WERI-Rb-1 (cell line): ENCODE data around the gene RYR3.

Experiments
- DNase-seq: peaks from one replicate; pipeline ENCODE4 v3.0.0-alpha.2; 2020
- H3K27ac ChIP-seq: fragments of 250-450 bp; sonication (Bioruptor Pico); 2 replicates; pipeline ENCODE4 v1.5.1; 2020; ENCODE audit warnings: mild to moderate bottlenecking, moderate library complexity
- H3K27me3 ChIP-seq: fragments of 250-450 bp; sonication (Bioruptor Pico); 2 replicates; pipeline ENCODE4 v1.5.1; 2021; ENCODE audit warnings: mild to moderate bottlenecking, low read depth, moderate library complexity; ENCODE audit not compliant: insufficient read depth, severe bottlenecking
- H3K36me3 ChIP-seq: fragments of 250-450 bp; sonication (Bioruptor Pico); 2 replicates; pipeline ENCODE4 v1.5.1; 2020; ENCODE audit warnings: mild to moderate bottlenecking, moderate library complexity
- H3K4me3 ChIP-seq: 2 replicates; pipeline ENCODE4 v1.5.1; 2011; ENCODE audit warnings: low read depth, mild to moderate bottlenecking, control low read depth, low read length
- H3K9me3 ChIP-seq: fragments of 250-450 bp; sonication (Bioruptor Pico); 2 replicates; pipeline ENCODE4 v1.5.1; 2021; ENCODE audit warnings: mild to moderate bottlenecking, moderate library complexity; ENCODE audit not compliant: severe bottlenecking
- CTCF ChIP-seq: IDR thresholded peaks from 2 replicates; pipeline ENCODE4 v1.5.1; 2011; ENCODE audit warnings: low read depth, mild to moderate bottlenecking, control low read depth, inconsistent platforms, low read length

Gene RYR3

GRCh38 chr15:33358306-33358705, 47.5 kb downstream of the RYR3 start:
- Histone ChIP-seq H3K27ac (no peak overlapping the region), H3K4me3 (no peak overlapping the region), H3K36me3 (no peaks in the 10 kb centered on the region), H3K27me3 (no peaks in the 10 kb centered on the region), H3K9me3 (no peaks in the 10 kb centered on the region)
- TF ChIP-seq CTCF: no peak
- DNase-seq: no peak

GRCh38 chr15:33360886-33361285, 50.1 kb downstream of the RYR3 start:
- no peaks in the 10 kb centered on the region for H3K27me3 ChIP-seq
- H3K36me3 ChIP-seq: no peaks in the 10 kb centered on the region
- no peak for TF ChIP-seq CTCF

GRCh38 chr15:33369941-33370622, 59.3 kb downstream of the RYR3 start:
- H3K27ac ChIP-seq: no peak overlapping the region
- no peaks in the 10 kb centered on the region for H3K27me3 ChIP-seq
- no peak for TF ChIP-seq CTCF
- H3K36me3 ChIP-seq: no peaks in the 10 kb centered on the region
- DNase-seq: no peak
- H3K4me3 ChIP-seq: no peak overlapping the region
- H3K9me3 ChIP-seq: no peaks in the 10 kb centered on the region

More at GRCh38 chr15:33360886-33361285, 50.1 kb downstream of the RYR3 start:
- DNase-seq: no peak
- Histone ChIP-seq H3K4me3 (no peak overlapping the region), H3K27ac (no peak overlapping the region), H3K9me3 (no peaks in the 10 kb centered on the region)

GRCh38 chr15:33370623-33371020, 59.9 kb downstream of the RYR3 start:
- Histone ChIP-seq H3K27ac (no peak overlapping the region), H3K9me3 (no peaks in the 10 kb centered on the region), H3K27me3 (no peaks in the 10 kb centered on the region), H3K36me3 (no peaks in the 10 kb centered on the region), H3K4me3 (no peak overlapping the region)
- no peak for TF ChIP-seq CTCF
- no peak for DNase-seq

GRCh38 chr15:33371159-33371558, 60.4 kb downstream of the RYR3 start:
- no peaks in the 10 kb centered on the region for H3K27me3 ChIP-seq
- no peak overlapping the region for H3K27ac ChIP-seq
- H3K36me3 ChIP-seq: no peaks in the 10 kb centered on the region
- H3K4me3 ChIP-seq: no peak overlapping the region
- no peak for DNase-seq
- TF ChIP-seq CTCF: no peak
- no peaks in the 10 kb centered on the region for H3K9me3 ChIP-seq
